Nephron (organoid): ENCODE data around the gene DCAKD.

Experiments
- H3K27ac Mint-ChIP-seq, 3 experiments: 2 replicates each; pipeline ENCODE4 v1.8.0; 2020; ENCODE audit warnings: mixed read lengths in 3 of 3, mild to moderate bottlenecking in 2 of 3, moderate library complexity in 1 of 3
- H3K27me3 Mint-ChIP-seq: 2 replicates; pipeline ENCODE4 v1.8.0; 2021; ENCODE audit warnings: low read depth, mild to moderate bottlenecking, moderate library complexity, mixed read lengths
- H3K36me3 Mint-ChIP-seq: 2 replicates; pipeline ENCODE4 v1.8.0; 2020; ENCODE audit warnings: low read depth, mixed read lengths
- H3K4me1 Mint-ChIP-seq: 2 replicates; pipeline ENCODE4 v1.8.0; 2020; ENCODE audit warnings: mixed read lengths
- H3K4me3 Mint-ChIP-seq, 3 experiments: 2 replicates each; pipeline ENCODE4 v1.8.0; 2020; ENCODE audit warnings: mild to moderate bottlenecking in 3 of 3, mixed read lengths in 3 of 3, moderate library complexity in 2 of 3
- H3K9me3 Mint-ChIP-seq: 2 replicates; pipeline ENCODE4 v1.8.0; 2020; ENCODE audit warnings: mixed read lengths
- TF ChIP-seq, protein P1 (sequence below), 3 experiments: fragments of 200-600 bp; sonication (generic); IDR thresholded peaks; one replicate each; pipeline ENCODE4 v1.5.0; 2021; ENCODE audit warnings: antibody characterized with exemption in 3 of 3; ENCODE audit not compliant: unreplicated experiment in 3 of 3

Gene DCAKD

DNA sequence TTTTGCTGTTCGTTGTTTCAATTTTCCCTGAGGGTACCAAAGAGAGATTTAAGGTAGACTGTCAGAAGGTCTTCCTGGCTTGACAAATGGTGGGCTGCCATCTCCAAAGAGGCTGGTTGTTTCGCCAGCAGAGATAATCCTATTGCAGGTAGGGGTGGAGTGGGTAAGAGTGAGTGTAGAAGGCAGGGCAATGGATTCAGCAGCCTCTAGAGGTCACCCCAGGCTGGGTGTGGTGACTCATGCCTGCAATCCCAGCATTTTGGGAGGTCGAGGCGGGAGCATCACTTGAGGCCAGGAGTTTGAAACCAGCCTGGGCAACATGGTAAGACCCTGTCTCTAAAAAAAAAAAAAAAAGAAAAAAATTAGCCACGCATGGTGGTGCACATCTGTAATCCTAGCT, 34.6 kb downstream of the DCAKD start:
- Mint-ChIP-seq H3K9me3 (no peaks in the 10 kb centered on the region), H3K27me3 (peaks cover 33% of the 10 kb centered on the region), H3K4me3 (peak overlapping the region; percentile 7 to 52 (median 32)), H3K27ac (peak overlapping the region in 2 of 3 experiments; percentile 7), H3K4me1 (peaks cover 54% of the 10 kb centered on the region), H3K36me3 (no peaks in the 10 kb centered on the region)
- TF ChIP-seq, protein P1, sequence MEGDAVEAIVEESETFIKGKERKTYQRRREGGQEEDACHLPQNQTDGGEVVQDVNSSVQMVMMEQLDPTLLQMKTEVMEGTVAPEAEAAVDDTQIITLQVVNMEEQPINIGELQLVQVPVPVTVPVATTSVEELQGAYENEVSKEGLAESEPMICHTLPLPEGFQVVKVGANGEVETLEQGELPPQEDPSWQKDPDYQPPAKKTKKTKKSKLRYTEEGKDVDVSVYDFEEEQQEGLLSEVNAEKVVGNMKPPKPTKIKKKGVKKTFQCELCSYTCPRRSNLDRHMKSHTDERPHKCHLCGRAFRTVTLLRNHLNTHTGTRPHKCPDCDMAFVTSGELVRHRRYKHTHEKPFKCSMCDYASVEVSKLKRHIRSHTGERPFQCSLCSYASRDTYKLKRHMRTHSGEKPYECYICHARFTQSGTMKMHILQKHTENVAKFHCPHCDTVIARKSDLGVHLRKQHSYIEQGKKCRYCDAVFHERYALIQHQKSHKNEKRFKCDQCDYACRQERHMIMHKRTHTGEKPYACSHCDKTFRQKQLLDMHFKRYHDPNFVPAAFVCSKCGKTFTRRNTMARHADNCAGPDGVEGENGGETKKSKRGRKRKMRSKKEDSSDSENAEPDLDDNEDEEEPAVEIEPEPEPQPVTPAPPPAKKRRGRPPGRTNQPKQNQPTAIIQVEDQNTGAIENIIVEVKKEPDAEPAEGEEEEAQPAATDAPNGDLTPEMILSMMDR (IDR thresholded peaks at IDR 0.05; ENCODE audit: unreplicated experiment in 3 of 3), result no peak

DNA sequence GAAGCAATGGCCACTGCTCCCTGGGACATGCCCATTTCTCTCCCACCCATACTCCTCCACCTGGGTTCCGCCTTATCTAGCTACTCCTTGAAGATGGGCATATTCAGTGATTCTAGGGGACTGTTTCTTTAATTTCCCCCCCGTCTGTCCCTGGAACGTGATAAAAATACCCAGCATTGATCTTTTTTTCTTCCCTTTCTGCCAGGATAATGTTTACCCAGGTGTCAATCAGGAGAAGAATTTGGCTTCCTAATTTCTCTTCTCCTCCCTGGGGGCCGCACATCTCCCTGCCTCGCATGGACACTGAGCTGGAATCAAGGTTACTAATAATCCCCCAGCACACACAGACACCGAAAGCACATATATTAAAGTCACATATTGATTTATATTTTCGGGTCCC, 35.2 kb downstream of the DCAKD start:
- Mint-ChIP-seq H3K27me3 (peaks cover 32% of the 10 kb centered on the region), H3K4me3 (no peak overlapping the region), H3K36me3 (no peaks in the 10 kb centered on the region), H3K27ac (peak overlapping the region in 2 of 3 experiments; percentile 7), H3K9me3 (no peaks in the 10 kb centered on the region), H3K4me1 (peaks cover 52% of the 10 kb centered on the region)
- TF ChIP-seq, protein P1 (IDR thresholded peaks at IDR 0.05; ENCODE audit: unreplicated experiment in 3 of 3), result no peak

DNA sequence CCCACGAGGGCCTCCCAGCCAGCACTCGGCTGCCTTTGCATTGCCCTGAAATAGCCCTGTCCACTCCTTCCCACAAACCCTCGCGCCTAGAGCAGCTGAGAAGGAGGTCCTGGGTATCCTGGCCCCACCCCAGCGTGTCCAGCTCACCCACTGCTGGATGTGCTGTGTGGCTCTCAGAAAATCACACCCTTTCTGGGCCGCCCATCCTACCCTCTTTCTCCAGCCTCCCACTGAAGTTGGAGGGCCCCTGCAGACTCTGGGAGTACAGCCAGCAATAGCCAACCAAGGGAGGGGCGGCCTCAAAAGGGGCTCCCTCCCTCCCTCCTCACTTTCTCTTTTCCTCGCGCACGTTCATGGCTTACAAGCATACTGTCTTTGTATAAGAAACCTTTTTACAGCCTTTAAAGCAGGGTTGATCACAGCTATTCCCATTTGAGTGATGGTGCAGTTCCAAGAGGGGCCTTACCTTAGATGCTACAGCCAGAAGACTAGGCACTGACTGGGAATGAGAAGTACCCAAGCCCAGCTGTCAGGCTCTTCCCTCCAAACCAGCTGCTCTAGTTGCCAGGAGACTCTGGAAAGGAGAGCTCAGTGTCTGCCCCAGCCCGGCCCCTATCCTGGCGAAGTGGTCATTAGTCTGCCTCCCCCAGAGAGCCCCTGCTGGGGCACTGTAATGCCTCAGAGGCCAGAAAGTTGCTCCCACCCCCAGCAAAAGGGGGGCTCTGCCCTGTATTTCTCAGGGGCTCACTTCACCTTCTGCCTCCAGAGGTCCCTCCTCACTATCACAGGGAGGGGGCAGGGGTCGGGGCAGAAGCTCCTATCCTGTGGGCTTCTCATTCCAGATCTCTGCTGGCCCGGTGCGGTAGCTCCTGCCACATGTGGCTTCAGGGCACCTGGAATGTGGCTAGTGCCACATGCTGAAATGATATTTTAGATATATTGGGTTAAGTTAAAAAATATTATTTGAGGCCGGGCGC, 38.1 kb downstream of the DCAKD start:
- TF ChIP-seq, protein P1 (IDR thresholded peaks at IDR 0.05; ENCODE audit: unreplicated experiment in 3 of 3), result no peak
- H3K27ac Mint-ChIP-seq, result peak overlapping the region in 2 of 3 experiments; percentile 64 to 76
- H3K36me3 Mint-ChIP-seq, result no peaks in the 10 kb centered on the region
- no peaks in the 10 kb centered on the region for H3K9me3 Mint-ChIP-seq
- H3K4me1 Mint-ChIP-seq, result peaks cover 45% of the 10 kb centered on the region
- peaks cover 10% of the 10 kb centered on the region for H3K27me3 Mint-ChIP-seq
- H3K4me3 Mint-ChIP-seq, result peak overlapping the region in 2 of 3 experiments; percentile 43 to 49

DNA sequence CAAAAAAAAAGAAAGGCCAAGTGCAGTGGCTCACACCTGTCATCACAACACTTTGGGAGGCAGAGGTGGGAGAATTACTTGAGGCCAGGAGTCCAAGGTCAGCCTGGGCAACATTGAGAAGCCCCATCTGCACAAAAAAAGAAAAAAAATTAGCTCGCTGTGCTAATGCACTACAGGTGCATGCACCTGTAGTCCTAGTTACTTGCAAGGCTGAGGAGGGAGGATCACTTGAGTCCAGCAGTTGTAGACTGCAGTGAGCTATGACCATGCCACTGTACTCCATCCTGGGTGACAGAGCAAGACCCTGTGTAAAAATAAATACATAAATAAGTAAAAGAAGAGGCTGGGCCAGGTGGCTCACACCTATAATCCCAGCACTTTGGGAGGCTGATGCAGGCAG, 39.7 kb downstream of the DCAKD start:
- Mint-ChIP-seq H3K36me3 (no peaks in the 10 kb centered on the region), H3K27me3 (peaks cover 11% of the 10 kb centered on the region), H3K9me3 (no peaks in the 10 kb centered on the region), H3K4me3 (no peak overlapping the region), H3K4me1 (peaks cover 52% of the 10 kb centered on the region), H3K27ac (peak overlapping the region in 1 of 3 experiments; percentile 57)
- TF ChIP-seq, protein P1 (IDR thresholded peaks at IDR 0.05; ENCODE audit: unreplicated experiment in 3 of 3), result no peak

DNA sequence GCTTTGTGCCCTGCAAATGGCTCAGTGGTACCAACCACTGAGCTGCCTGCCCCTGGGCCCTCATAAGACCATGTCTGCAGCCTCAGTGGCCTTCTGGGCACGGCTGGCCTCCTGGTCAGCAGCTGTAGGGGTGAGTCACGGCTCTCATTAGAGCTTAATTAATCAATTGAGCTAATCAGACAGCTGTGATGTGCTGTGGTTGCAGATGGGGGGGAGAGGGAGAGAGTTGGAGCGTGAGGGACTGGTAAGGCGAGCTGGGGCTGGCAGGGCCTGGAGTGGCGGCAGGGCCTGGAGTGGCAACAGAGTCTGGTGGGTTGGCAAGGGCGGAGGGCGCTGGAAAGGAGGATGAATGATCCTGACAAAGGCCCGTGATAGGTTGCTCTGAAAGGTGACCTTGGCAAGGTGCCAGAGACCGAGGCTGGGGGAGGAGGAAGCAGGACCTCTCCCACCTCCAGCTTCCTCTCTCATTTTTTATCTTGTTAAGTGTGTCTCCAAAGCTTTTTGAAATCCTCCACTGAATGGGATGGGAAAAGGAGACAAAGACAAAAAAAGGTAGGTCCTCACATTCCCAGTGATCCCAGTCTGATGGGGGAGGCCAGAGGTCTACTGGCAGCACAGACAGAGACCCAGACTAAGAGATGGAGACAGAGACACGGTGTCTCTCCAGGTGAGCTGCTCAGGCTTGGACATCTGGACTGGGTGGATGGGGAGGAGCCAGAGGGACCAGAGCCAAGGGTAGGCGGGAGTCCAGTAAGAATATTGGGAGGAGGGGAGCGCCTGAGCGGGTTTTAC, 41.6 kb downstream of the DCAKD start:
- H3K27ac Mint-ChIP-seq, result peak overlapping the region in 2 of 3 experiments; percentile 10 to 30
- TF ChIP-seq, protein P1 (IDR thresholded peaks at IDR 0.05; ENCODE audit: unreplicated experiment in 3 of 3), result no peak
- H3K4me3 Mint-ChIP-seq, result no peak overlapping the region
- H3K4me1 Mint-ChIP-seq, result peaks cover 47% of the 10 kb centered on the region
- no peaks in the 10 kb centered on the region for H3K9me3 Mint-ChIP-seq
- peaks cover 7% of the 10 kb centered on the region for H3K27me3 Mint-ChIP-seq
- H3K36me3 Mint-ChIP-seq, result no peaks in the 10 kb centered on the region
